Measurements from ENCODE around the gene TPM2.

DNA sequence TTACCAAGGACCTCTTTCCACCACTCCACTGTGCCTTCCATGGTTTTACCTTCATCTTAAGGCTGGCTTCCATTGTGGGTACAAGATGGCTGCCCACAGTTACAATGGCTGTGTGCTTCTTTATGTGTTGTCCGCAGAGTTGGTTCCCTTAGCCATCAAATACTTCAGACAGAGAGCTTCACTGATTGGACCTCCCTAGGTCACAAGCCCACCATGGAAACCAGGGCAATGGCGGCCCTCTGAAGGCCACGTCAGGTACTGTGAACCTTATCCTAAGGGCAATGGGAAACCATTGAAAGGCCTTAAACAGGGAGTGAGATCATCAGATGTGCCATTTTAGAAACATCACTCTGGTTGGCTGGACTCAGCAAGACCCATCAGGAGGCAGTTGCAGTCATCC, 21.8 kb downstream of the TPM2 start:
- no peak for TF ChIP-seq EZH2 (IDR thresholded peaks at IDR 0.05)
- TF ChIP-seq POLR2AphosphoS5 (IDR thresholded peaks at IDR 0.05; ENCODE audit: borderline replicate concordance, low read depth, low read length) = no peak
- TF ChIP-seq FOXP2 (optimal IDR thresholded peaks at IDR 0.05; ENCODE audit: control extremely low read depth, extremely low read length, insufficient read depth) = no peak
